ENCODE data around the gene COL16A1.

GRCh38 chr1:31607360-31607759 lies 96.5 kb downstream of the COL16A1 start:
- no peak for TF ChIP-seq ZNF280D (tag by site-specific recombination; IDR thresholded peaks at IDR 0.05)
- no peak for TF ChIP-seq CTCF (tag by site-specific recombination; IDR thresholded peaks at IDR 0.05)
- TF ChIP-seq ZNF677 (tag by site-specific recombination; IDR thresholded peaks at IDR 0.05) = no peak
- TF ChIP-seq PRDM1 (tag by site-specific recombination; IDR thresholded peaks at IDR 0.05) = no peak
- no peak for TF ChIP-seq ZNF10 (tag by site-specific recombination; IDR thresholded peaks at IDR 0.05)
- no peak for TF ChIP-seq ZBTB10 (tag by site-specific recombination; IDR thresholded peaks at IDR 0.05)
- TF ChIP-seq KLF17 (tag by site-specific recombination; IDR thresholded peaks at IDR 0.05) = no peak
- TF ChIP-seq PRDM2 (tag by site-specific recombination; IDR thresholded peaks at IDR 0.05; ENCODE audit: borderline replicate concordance) = no peak
- TF ChIP-seq ZNF155 (tag by site-specific recombination; IDR thresholded peaks at IDR 0.05) = no peak
